ENCODE data around the gene PTPN7.

DNA sequence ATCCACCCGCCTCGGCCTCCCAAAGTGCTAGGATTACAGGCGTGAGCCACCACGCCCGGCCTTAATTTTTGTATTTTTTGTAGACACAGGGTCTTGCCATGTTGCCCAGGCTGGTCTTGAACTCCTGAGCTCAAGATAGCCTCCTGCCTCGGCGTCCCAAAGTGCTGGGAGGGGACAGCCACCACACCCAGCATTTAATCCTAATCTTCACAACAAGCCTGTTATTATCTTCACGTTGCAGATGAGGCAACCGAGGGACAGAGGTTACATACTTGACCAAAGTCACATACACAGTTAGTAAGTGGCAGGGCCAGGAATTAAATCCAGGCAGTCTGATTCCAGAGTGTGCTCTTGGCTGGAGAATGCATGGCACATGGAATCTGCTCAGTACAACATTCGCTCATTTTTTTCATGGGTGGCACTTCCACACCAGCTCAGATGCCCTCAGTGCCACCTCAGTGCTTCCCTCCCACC lies 42.5 kb downstream of the PTPN7 start:
- TF ChIP-seq, protein P1, sequence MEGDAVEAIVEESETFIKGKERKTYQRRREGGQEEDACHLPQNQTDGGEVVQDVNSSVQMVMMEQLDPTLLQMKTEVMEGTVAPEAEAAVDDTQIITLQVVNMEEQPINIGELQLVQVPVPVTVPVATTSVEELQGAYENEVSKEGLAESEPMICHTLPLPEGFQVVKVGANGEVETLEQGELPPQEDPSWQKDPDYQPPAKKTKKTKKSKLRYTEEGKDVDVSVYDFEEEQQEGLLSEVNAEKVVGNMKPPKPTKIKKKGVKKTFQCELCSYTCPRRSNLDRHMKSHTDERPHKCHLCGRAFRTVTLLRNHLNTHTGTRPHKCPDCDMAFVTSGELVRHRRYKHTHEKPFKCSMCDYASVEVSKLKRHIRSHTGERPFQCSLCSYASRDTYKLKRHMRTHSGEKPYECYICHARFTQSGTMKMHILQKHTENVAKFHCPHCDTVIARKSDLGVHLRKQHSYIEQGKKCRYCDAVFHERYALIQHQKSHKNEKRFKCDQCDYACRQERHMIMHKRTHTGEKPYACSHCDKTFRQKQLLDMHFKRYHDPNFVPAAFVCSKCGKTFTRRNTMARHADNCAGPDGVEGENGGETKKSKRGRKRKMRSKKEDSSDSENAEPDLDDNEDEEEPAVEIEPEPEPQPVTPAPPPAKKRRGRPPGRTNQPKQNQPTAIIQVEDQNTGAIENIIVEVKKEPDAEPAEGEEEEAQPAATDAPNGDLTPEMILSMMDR (IDR thresholded peaks at IDR 0.05), result no peak
- TF ChIP-seq POLR2A (IDR thresholded peaks at IDR 0.05) (no peak), POLR2AphosphoS5 (IDR thresholded peaks at IDR 0.05; ENCODE audit: insufficient read depth in 1 of 2, low read depth in 1 of 2) (no peak)
